Tibial nerve (tissue), 3 donors: ENCODE results near the gene KRTAP6-3.

Experiments used
- POLR2A ChIP-seq, 2 donors: fragments of 450-650 bp; IDR thresholded peaks; one replicate each; pipeline ENCODE4 v1.6.1; 2017; ENCODE audit warnings: antibody characterized with exemption in 2 of 2, mild to moderate bottlenecking in 2 of 2, moderate library complexity in 2 of 2
- TF ChIP-seq, protein P1 (sequence below), 5 experiments: fragments of 200-600 bp in 3 of 5; fragments of 450-650 bp in 2 of 5; sonication (generic) in 3 of 5; IDR thresholded peaks; one replicate each; pipeline ENCODE4 v1.5.1; 2016 to 2019; ENCODE audit warnings: antibody characterized with exemption in 5 of 5, mild to moderate bottlenecking in 3 of 5, moderate library complexity in 2 of 5

DNA sequence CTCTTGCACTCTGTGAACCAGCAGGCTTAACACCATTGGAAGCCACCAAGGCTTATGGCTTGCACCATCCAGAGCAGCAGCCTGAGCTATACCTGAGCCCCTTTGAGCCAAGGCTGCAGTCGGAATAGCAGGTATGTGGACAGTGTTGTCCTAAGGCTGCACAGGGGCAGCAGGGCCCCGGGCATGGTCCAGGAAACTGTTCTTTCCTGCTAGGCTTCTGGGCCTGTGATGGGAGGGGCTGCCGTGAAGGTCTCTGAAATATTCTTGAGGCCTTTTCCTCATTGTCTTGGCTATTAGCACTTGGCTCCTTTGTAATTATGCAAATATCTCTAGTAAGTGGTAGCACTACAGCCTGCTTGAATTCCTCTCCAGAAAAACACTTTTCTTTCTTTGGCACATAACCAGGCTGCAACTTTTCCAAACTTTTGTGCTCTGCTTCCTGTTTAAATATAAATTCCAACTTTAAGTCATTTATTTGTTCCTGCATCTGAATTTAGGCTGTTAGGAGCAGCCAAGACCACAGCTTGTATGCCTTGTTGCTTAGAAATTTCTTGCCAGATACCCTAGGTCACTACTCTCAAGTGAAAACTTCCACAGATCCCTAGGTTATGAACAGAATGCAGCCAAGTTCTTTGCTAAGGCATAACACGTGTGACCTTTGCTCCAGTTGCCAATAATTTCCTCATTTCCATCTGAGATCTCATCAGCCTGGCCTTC is 33.4 kb downstream of the KRTAP6-3 start:
- TF ChIP-seq, protein P1, sequence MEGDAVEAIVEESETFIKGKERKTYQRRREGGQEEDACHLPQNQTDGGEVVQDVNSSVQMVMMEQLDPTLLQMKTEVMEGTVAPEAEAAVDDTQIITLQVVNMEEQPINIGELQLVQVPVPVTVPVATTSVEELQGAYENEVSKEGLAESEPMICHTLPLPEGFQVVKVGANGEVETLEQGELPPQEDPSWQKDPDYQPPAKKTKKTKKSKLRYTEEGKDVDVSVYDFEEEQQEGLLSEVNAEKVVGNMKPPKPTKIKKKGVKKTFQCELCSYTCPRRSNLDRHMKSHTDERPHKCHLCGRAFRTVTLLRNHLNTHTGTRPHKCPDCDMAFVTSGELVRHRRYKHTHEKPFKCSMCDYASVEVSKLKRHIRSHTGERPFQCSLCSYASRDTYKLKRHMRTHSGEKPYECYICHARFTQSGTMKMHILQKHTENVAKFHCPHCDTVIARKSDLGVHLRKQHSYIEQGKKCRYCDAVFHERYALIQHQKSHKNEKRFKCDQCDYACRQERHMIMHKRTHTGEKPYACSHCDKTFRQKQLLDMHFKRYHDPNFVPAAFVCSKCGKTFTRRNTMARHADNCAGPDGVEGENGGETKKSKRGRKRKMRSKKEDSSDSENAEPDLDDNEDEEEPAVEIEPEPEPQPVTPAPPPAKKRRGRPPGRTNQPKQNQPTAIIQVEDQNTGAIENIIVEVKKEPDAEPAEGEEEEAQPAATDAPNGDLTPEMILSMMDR (IDR thresholded peaks at IDR 0.05): no peak
- no peak for TF ChIP-seq POLR2A (IDR thresholded peaks at IDR 0.05)
